A673 (cell line): ENCODE results near the gene PDE11A.

Source experiments
- EZH2 ChIP-seq: fragments of 200-600 bp; sonication (generic); IDR thresholded peaks from 2 replicates; pipeline ENCODE4 v1.6.1; 2017; ENCODE audit warnings: borderline replicate concordance, low read depth, mild to moderate bottlenecking, mixed read lengths, antibody characterized with exemption, low read length; ENCODE audit not compliant: poor library complexity, severe bottlenecking
- TF ChIP-seq, protein P1 (sequence below): fragments of 300-800, 200-600 bp; sonication (generic); conservative IDR thresholded peaks from 2 replicates; pipeline ENCODE4 v1.5.1; 2017; ENCODE audit warnings: low read depth, mild to moderate bottlenecking, antibody characterized with exemption, low read length, moderate library complexity, mixed read lengths

DNA sequence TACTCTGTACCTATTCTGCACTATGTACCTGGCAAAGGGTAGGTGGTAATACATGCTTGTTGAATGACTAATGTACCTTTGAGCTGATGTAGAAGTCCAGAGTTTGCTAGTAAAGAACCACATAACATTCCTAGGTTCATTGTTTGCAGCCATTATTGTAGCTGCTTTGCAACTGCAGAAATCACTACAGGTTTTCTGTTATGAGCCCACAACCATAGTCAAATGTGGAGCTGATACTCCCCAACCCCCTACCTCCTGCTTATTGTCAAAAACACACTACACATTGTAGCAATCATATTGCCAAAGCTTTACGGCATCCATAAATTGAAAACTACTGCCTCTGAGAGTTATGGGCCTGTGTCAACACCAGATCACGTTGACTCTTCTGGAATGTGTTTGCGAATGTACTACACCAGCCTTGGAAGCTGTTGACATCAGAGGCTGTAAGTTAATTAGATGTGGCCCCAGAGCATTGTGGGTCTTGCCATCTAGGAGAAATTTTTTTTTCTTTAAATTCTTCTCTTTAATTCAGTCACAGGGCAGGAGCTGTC, 493.0 kb downstream of the PDE11A start:
- TF ChIP-seq EZH2 = no peak
- TF ChIP-seq, protein P1, sequence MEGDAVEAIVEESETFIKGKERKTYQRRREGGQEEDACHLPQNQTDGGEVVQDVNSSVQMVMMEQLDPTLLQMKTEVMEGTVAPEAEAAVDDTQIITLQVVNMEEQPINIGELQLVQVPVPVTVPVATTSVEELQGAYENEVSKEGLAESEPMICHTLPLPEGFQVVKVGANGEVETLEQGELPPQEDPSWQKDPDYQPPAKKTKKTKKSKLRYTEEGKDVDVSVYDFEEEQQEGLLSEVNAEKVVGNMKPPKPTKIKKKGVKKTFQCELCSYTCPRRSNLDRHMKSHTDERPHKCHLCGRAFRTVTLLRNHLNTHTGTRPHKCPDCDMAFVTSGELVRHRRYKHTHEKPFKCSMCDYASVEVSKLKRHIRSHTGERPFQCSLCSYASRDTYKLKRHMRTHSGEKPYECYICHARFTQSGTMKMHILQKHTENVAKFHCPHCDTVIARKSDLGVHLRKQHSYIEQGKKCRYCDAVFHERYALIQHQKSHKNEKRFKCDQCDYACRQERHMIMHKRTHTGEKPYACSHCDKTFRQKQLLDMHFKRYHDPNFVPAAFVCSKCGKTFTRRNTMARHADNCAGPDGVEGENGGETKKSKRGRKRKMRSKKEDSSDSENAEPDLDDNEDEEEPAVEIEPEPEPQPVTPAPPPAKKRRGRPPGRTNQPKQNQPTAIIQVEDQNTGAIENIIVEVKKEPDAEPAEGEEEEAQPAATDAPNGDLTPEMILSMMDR = no peak
